A549 (cell line): Measurements from ENCODE around the gene ZNF692. TPM values are rescaled to one million over a fixed set of nuclear protein-coding genes. Genes with fewer than 3 reads are reported as not detected.
"Not testable (repeated sequence)": the region's sequence is repeated elsewhere in the genome, so short reads cannot be mapped to it uniquely, and the experiment has no call there.

Experiments used
- ATAC-seq, 2 experiments: fragments of 200-7000 bp in 1 of 2; fragments of >200 bp in 1 of 2; cut with Nextera tagmentation in 1 of 2; cut with Tn5 transposase in 1 of 2; 3 replicates each; pipeline versions ENCODE4 v1.8.0 to v1.9.1; 2018 to 2020; ENCODE audit warnings: mild to moderate bottlenecking in 1 of 2, moderate library complexity in 1 of 2
- CTCF ChIA-PET: fragments of 300-600 bp; sonication (Branson Sonifier 250); formaldehyde crosslinking; extraction: SDS; loops from one replicate; lab custom pipeline; 2021; ENCODE audit warnings: antibody characterized with exemption, inconsistent platforms; lab: Yijun Ruan, JAX
- POLR2A ChIA-PET: fragments of 350-600 bp; formaldehyde crosslinking; extraction: SDS; loops from one replicate; lab custom pipeline; 2021; ENCODE audit warnings: antibody characterized with exemption, inconsistent platforms; lab: Yijun Ruan, JAX
- DNase-seq, 2 experiments: peaks; one replicate each; pipeline versions ENCODE4 v3.0.0 to v3.0.0-alpha.2; 2011 to 2016; ENCODE audit warnings: low read depth in 1 of 2, low spot score in 1 of 2
- FAIRE-seq: peaks from 2 replicates; lab custom pipeline; 2011; peaks lifted over from hg19 to GRCh38; lab: Jason Lieb, UNC
- H3K27ac ChIP-seq, 2 experiments: fragments of >200 bp; sonication (Bioruptor Twin); formaldehyde crosslinking; 3 replicates each; pipeline ENCODE4 v1.5.1; 2016 to 2017
- H3K4me1 ChIP-seq: fragments of >200 bp; sonication (Bioruptor Twin); formaldehyde crosslinking; 3 replicates; pipeline ENCODE4 v1.6.1; 2016
- H3K4me2 ChIP-seq: fragments of >200 bp; sonication (Bioruptor Twin); formaldehyde crosslinking; 3 replicates; pipeline ENCODE4 v1.6.1; 2016
- H3K4me3 ChIP-seq: fragments of >200 bp; sonication (Bioruptor Twin); formaldehyde crosslinking; 3 replicates; pipeline ENCODE4 v1.5.1; 2016
- H3K9me3 ChIP-seq: fragments of >200 bp; sonication (Bioruptor Twin); formaldehyde crosslinking; 3 replicates; pipeline ENCODE4 v1.6.1; 2016
- CBX2 ChIP-seq: fragments of 200-600 bp; sonication (generic); IDR thresholded peaks from 2 replicates; pipeline ENCODE4 v1.6.1; 2016; ENCODE audit warnings: low read depth, mild to moderate bottlenecking, borderline replicate concordance
- CBX8 ChIP-seq: fragments of 200-600 bp; sonication (generic); IDR thresholded peaks from 2 replicates; pipeline ENCODE4 v1.6.1; 2016
- CHD2 ChIP-seq: fragments of 150-350 bp; IDR thresholded peaks from 2 replicates; pipeline ENCODE4 v1.6.1; 2014; ENCODE audit warnings: low read length; ENCODE audit not compliant: partially characterized antibody
- E2F6 ChIP-seq: IDR thresholded peaks from 2 replicates; pipeline ENCODE4 v1.6.1; 2012; ENCODE audit warnings: low read depth, borderline replicate concordance
- EP300 ChIP-seq, 2 experiments: fragments of >200 bp; sonication (Bioruptor Twin); formaldehyde crosslinking; IDR thresholded peaks; 2 replicates in 1 of 2; 3 replicates in 1 of 2; pipeline ENCODE4 v1.6.1; 2016 to 2017
- ESRRA ChIP-seq: fragments of 150-350 bp; IDR thresholded peaks from 2 replicates; pipeline ENCODE4 v1.6.1; 2014; ENCODE audit warnings: mild to moderate bottlenecking, low read length, borderline replicate concordance
- FOSB ChIP-seq: fragments of 250-450 bp; sonication (Bioruptor Pico); IDR thresholded peaks from 2 replicates; pipeline ENCODE4 v1.5.0; 2020; ENCODE audit warnings: mild to moderate bottlenecking, moderate library complexity
- FOSL2 ChIP-seq, 2 experiments: fragments of 450-650 bp in 1 of 2; fragments of >200 bp in 1 of 2; sonication (Bioruptor Twin) in 1 of 2; formaldehyde crosslinking; IDR thresholded peaks; 2 replicates each; pipeline versions ENCODE4 v1.5.0 to v1.6.1; 2016 to 2020; ENCODE audit warnings: mild to moderate bottlenecking in 1 of 2, moderate library complexity in 1 of 2
- GATA3 ChIP-seq: IDR thresholded peaks from 2 replicates; pipeline ENCODE4 v1.6.1; 2012; ENCODE audit warnings: borderline replicate concordance
- HDAC2 ChIP-seq: fragments of 200-600 bp; sonication (generic); IDR thresholded peaks from 2 replicates; pipeline ENCODE4 v1.6.1; 2016
- JUN ChIP-seq, 2 experiments: fragments of >200 bp; sonication (Bioruptor Twin); formaldehyde crosslinking; IDR thresholded peaks; 2 replicates in 1 of 2; 3 replicates in 1 of 2; pipeline ENCODE4 v1.6.1; 2016 to 2017
- KDM5A ChIP-seq: fragments of 200-600 bp; sonication (generic); IDR thresholded peaks from 2 replicates; pipeline ENCODE4 v1.6.1; 2016; ENCODE audit warnings: antibody characterized with exemption, mild to moderate bottlenecking
- MAFK ChIP-seq: fragments of 450-650 bp; IDR thresholded peaks from 2 replicates; pipeline ENCODE4 v1.6.1; 2014; ENCODE audit not compliant: partially characterized antibody
- MAZ ChIP-seq: fragments of 150-350 bp; IDR thresholded peaks from 2 replicates; pipeline ENCODE4 v1.6.1; 2014; ENCODE audit warnings: antibody characterized with exemption, low read depth, low read length, borderline replicate concordance
- NFE2L2 ChIP-seq: fragments of 150-350 bp; conservative IDR thresholded peaks from 2 replicates; pipeline ENCODE4 v1.6.1; 2014; ENCODE audit warnings: low read length
- NR3C1 ChIP-seq: fragments of >200 bp; sonication (Bioruptor Twin); formaldehyde crosslinking; IDR thresholded peaks from 3 replicates; pipeline ENCODE4 v1.6.1; 2017
- RAD21 ChIP-seq, 2 experiments: fragments of >200 bp in 1 of 2; sonication (Bioruptor Twin) in 1 of 2; formaldehyde crosslinking in 1 of 2; IDR thresholded peaks in 1 of 2; conservative IDR thresholded peaks in 1 of 2; 2 replicates in 1 of 2; 3 replicates in 1 of 2; pipeline ENCODE4 v1.6.1; 2012 to 2018; ENCODE audit warnings: inconsistent platforms in 1 of 2
- RARB ChIP-seq: fragments of 250-450 bp; sonication (Bioruptor Pico); IDR thresholded peaks from 2 replicates; pipeline ENCODE4 v1.8.0; 2021; ENCODE audit warnings: mild to moderate bottlenecking, moderate library complexity
- RNF2 ChIP-seq: fragments of 200-600 bp; sonication (generic); IDR thresholded peaks from 2 replicates; pipeline ENCODE4 v1.6.1; 2016; ENCODE audit warnings: low read depth, mild to moderate bottlenecking, antibody characterized with exemption, moderate library complexity, borderline replicate concordance
- USF2 ChIP-seq: fragments of 450-650 bp; IDR thresholded peaks from 2 replicates; pipeline ENCODE4 v1.6.1; 2014; ENCODE audit warnings: antibody characterized with exemption
- ZNF302 ChIP-seq: fragments of 250-450 bp; sonication (Bioruptor Pico); IDR thresholded peaks from 2 replicates; pipeline ENCODE4 v1.9.0; 2021; ENCODE audit warnings: inconsistent platforms, mild to moderate bottlenecking, moderate library complexity
- ZSCAN20 ChIP-seq: fragments of 250-450 bp; sonication (Bioruptor Pico); IDR thresholded peaks from 2 replicates; pipeline ENCODE4 v1.8.0; 2022; ENCODE audit warnings: mild to moderate bottlenecking, moderate library complexity
- WGBS: methylation state at CpG from one replicate; pipeline ENCODE4 v1.1.6; 2017; ENCODE audit errors: missing lambda C conversion rate; 5-methylcytosine and 5-hydroxymethylcytosine counted together
- polyA plus RNA-seq, 4 experiments: library from polyadenylated mRNA; depleted of rRNA in 3 of 4; stranded (reverse); fragments of >200 nt; fragmentation: RNase III in 1 of 4; extraction: RNeasy Plus Mini Kit Qiagen cat#74134 plus additional on column Dnase treatment in 1 of 4; gene quantifications; 2 replicates in 3 of 4; 3 replicates in 1 of 4; pipeline ENCODE4 v1.2.3, GENCODE V29; 2011 to 2017
- TF ChIP-seq, protein P1 (sequence below): fragments of >200 bp; sonication (Bioruptor Twin); formaldehyde crosslinking; IDR thresholded peaks from 3 replicates; pipeline ENCODE4 v1.6.1; 2016
- TF ChIP-seq, protein P2 (sequence below): IDR thresholded peaks from 2 replicates; pipeline ENCODE4 v1.6.1; 2012

ZNF692 gene
- polyA plus RNA-seq, 2 of the 4 experiments (the other 2 are of a cell fraction): 19.8 to 46.8 TPM

- H3K4me3 ChIP-seq: no peak overlapping the region
- no peak overlapping the region for H3K4me2 ChIP-seq
- no peaks in the 10 kb centered on the region for H3K4me1 ChIP-seq
- H3K27ac ChIP-seq: no peak overlapping the region
- CTCF ChIA-PET: interaction anchor here (1.1 to 2.4 kb wide), 4 partner anchors 16 to 186 kb away, joined by 3 to 12 read pairs (median 6); no protein-coding TSS in a partner anchor
- TF ChIP-seq EP300 (IDR thresholded peaks at IDR 0.05) (no peak), NFE2L2 (no peak), NR3C1 (no peak), ZSCAN20 (no peak), RARB (CRISPR knock-in tag) (no peak), USF2 (no peak), GATA3 (no peak), CBX2 (no peak)
- TF ChIP-seq, protein P1, sequence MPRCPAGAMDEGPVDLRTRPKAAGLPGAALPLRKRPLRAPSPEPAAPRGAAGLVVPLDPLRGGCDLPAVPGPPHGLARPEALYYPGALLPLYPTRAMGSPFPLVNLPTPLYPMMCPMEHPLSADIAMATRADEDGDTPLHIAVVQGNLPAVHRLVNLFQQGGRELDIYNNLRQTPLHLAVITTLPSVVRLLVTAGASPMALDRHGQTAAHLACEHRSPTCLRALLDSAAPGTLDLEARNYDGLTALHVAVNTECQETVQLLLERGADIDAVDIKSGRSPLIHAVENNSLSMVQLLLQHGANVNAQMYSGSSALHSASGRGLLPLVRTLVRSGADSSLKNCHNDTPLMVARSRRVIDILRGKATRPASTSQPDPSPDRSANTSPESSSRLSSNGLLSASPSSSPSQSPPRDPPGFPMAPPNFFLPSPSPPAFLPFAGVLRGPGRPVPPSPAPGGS: no peak
- FAIRE-seq (no peak), DNase-seq (no peak), ATAC-seq (peak in 1 of 2 experiments; percentile 9; a peak in 2 of 6 replicates)
- no peaks in the 10 kb centered on the region for H3K9me3 ChIP-seq
- 55% methylated on average over 10 of the region's 10 CpGs for WGBS
- POLR2A ChIA-PET: interaction anchor here (1.6 kb wide), 1 partner anchor 33 kb away, joined by 3 read pairs; the partner anchor contains the start of gene ZNF672
Measured at GRCh38 chr1:248804771-248805681, 53.9 kb downstream of the ZNF692 start.

GRCh38 chr1:248803501-248803900, 55.4 kb downstream of the ZNF692 start:
- H3K4me2 ChIP-seq, DNase-seq, ATAC-seq, H3K4me1 ChIP-seq, H3K4me3 ChIP-seq, FAIRE-seq, H3K9me3 ChIP-seq, POLR2A ChIA-PET, H3K27ac ChIP-seq: not testable (repeated sequence)
- CTCF ChIA-PET: interaction anchor here (1.7 kb wide), 1 partner anchor 184 kb away, joined by 5 read pairs; no protein-coding TSS in a partner anchor
- 57% methylated on average over 15 of the region's 15 CpGs for WGBS

- no peak for FAIRE-seq
- TF ChIP-seq MAFK (no peak), FOSB (no peak), HDAC2 (no peak), ZNF302 (CRISPR knock-in tag) (no peak), MAZ (no peak), ESRRA (no peak), KDM5A (no peak), GATA3 (no peak), CBX8 (no peak), RAD21 (conservative IDR thresholded peaks at IDR 0.05 in 1 of 2, IDR thresholded peaks at IDR 0.05 in 1 of 2) (no peak), RARB (CRISPR knock-in tag) (no peak), FOSL2 (IDR thresholded peaks at IDR 0.05) (no peak), FOSL2 (CRISPR knock-in tag; IDR thresholded peaks at IDR 0.05) (no peak), E2F6 (no peak), JUN (IDR thresholded peaks at IDR 0.05) (no peak), ZSCAN20 (no peak), RNF2 (no peak), CHD2 (no peak)
- TF ChIP-seq, protein P1: no peak
- TF ChIP-seq, protein P2, sequence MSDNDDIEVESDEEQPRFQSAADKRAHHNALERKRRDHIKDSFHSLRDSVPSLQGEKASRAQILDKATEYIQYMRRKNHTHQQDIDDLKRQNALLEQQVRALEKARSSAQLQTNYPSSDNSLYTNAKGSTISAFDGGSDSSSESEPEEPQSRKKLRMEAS: no peak
Measured at GRCh38 chr1:248802454-248802853, 56.4 kb downstream of the ZNF692 start.

More at GRCh38 chr1:248802454-248802853, 56.4 kb downstream of the ZNF692 start:
- Histone ChIP-seq H3K9me3 (no peaks in the 10 kb centered on the region), H3K4me1 (no peaks in the 10 kb centered on the region), H3K4me2 (no peak overlapping the region), H3K4me3 (no peak overlapping the region), H3K27ac (no peak overlapping the region)
- DNase-seq (no peak), ATAC-seq (no peak)
- ChIA-PET POLR2A (no interaction called here), CTCF (interaction anchor here (0.6 kb wide), 1 partner anchor 102 kb away, joined by 3 read pairs; no protein-coding TSS in a partner anchor)
- 27% methylated on average over 6 of the region's 6 CpGs for WGBS
